Measurements from ENCODE around the gene OR4D11. TPM values are rescaled to one million over a fixed set of nuclear protein-coding genes. Genes with fewer than 3 reads are reported as not detected.

The OR4D11 gene
- not detected in 2 replicates for polyA plus RNA-seq

GRCh38 chr11:59503276-59503675 is at the start of gene OR4D11:
TSS of gene OR4D11 (plus strand) at chr11:59503576. CDS start at chr11:59503576, 0 bp downstream.

GRCh38 chr11:59456661-59457060 is 46.7 kb upstream of the OR4D11 start, which contains the start of gene OR4D6:
TSS of gene OR4D6 (plus strand) at chr11:59456961. CDS start at chr11:59456961, 0 bp downstream.

GRCh38 chr11:59473015-59473414 is 30.4 kb upstream of the OR4D11 start, which contains the start of gene OR4D10:
TSS of gene OR4D10 (plus strand) at chr11:59473315. CDS start at chr11:59477430, 4,115 bp downstream.

GRCh38 chr11:59510941-59511589 is 7.7 kb downstream of the OR4D11 start, which contains the start of gene OR4D9:
TSS of gene OR4D9 (plus strand) at chr11:59511539. CDS start at chr11:59514913, 3,374 bp downstream.

Other genes with a start within 250 kb of the OR4D11 start
- not detected in 2 replicates for gene OR5AN1, start 144.7 kb upstream of the OR4D11 start, polyA plus RNA-seq
- not detected in 2 replicates for gene OR5A2, start 77.2 kb upstream of the OR4D11 start, polyA plus RNA-seq
- gene OR5A1, start 67.1 kb upstream of the OR4D11 start, polyA plus RNA-seq = not detected in 2 replicates
- gene OR4D6, start 46.6 kb upstream of the OR4D11 start, polyA plus RNA-seq = not detected in 2 replicates
- gene OR4D10, start 30.3 kb upstream of the OR4D11 start, polyA plus RNA-seq = not detected in 2 replicates
- gene OR4D9, start 8.0 kb downstream of the OR4D11 start, polyA plus RNA-seq = not detected in 2 replicates
- 12.5 and 14.9 TPM in 2 replicates for gene OSBP, start 112.2 kb downstream of the OR4D11 start, polyA plus RNA-seq
- gene PATL1, start 165.5 kb downstream of the OR4D11 start, polyA plus RNA-seq = 1.9 and 4.1 TPM in 2 replicates
- not detected in 2 replicates for gene OR10V1, start 210.3 kb downstream of the OR4D11 start, polyA plus RNA-seq

Data from Purkinje cell (primary cell).